ENCODE data around the gene SLC35F3. TPM values are rescaled to one million over a fixed set of nuclear protein-coding genes. Genes with fewer than 3 reads are reported as not detected.

Gene SLC35F3
- total RNA-seq, 1 experiment from 2014 or later = not detected

- no peaks in the 10 kb centered on the region for H3K9me3 Mint-ChIP-seq (ENCODE audit: unreplicated experiment)
- H3K36me3 ChIP-seq (ENCODE audit: control insufficient read depth, insufficient read depth, low read length) = no peaks in the 10 kb centered on the region
- H3K27me3 Mint-ChIP-seq (ENCODE audit: insufficient read depth, unreplicated experiment) = peaks cover 17% of the 10 kb centered on the region
- H3K4me1 ChIP-seq = no peaks in the 10 kb centered on the region
- H3K9me3 ChIP-seq = no peaks in the 10 kb centered on the region
- TF ChIP-seq CTCF (IDR thresholded peaks at IDR 0.05; ENCODE audit: insufficient read depth in 1 of 2, low read depth in 1 of 2, low read length in 1 of 2, severe bottlenecking in 1 of 2, unreplicated experiment in 1 of 2) = no peak
- no peak for DNase-seq
- no peak overlapping the region for H3K27ac Mint-ChIP-seq (ENCODE audit: unreplicated experiment)
- H3K4me3 ChIP-seq (ENCODE audit: low read depth, low read length) = no peak overlapping the region
- no peaks in the 10 kb centered on the region; the same call in 1 of the 2 replicates for H3K27me3 ChIP-seq (replicated peaks; ENCODE audit: control insufficient read depth, insufficient read depth, low read length)
- no peaks in the 10 kb centered on the region for H3K36me3 Mint-ChIP-seq (ENCODE audit: insufficient read depth, unreplicated experiment)
- ChIA-PET POLR2A (no interaction called here), CTCF (no interaction called here)
- H3K4me1 Mint-ChIP-seq (ENCODE audit: low read depth, unreplicated experiment) = no peaks in the 10 kb centered on the region
- intact Hi-C loops (cut with micrococcal nuclease; ENCODE audit: unreplicated experiment) = no loop called here
- H3K4me3 Mint-ChIP-seq (ENCODE audit: unreplicated experiment) = no peak overlapping the region
- no TSS peak for BruUV-seq (replicated peaks)
Measured at GRCh38 chr1:234022302-234022701, 117.8 kb downstream of the SLC35F3 start.

DNA sequence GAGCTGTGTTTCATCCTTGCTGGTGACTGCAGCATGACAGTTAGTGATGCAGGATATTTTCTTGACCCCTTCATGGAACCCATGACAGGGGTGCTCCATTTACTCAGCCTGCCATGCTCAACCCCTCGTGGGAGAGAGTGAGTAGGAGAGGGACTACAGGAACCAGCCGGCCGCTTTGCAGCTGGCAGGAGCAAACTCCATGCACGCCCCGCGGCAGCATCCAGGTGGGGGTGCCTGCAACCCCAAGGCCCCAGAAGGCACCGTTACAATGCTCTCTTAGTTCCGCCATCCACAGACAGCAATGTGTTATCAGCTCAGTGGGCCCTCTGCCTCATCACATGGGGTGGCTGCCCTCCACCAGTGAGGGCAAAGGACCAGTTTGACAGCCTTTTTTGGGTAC is 135.1 kb downstream of the SLC35F3 start:
- POLR2A ChIA-PET = no interaction called here
- intact Hi-C loops (cut with micrococcal nuclease; ENCODE audit: unreplicated experiment) = no loop called here
- DNase-seq = no peak
- BruUV-seq (replicated peaks) = no TSS peak
- Mint-ChIP-seq H3K4me3 (ENCODE audit: unreplicated experiment) (no peak overlapping the region), H3K4me1 (ENCODE audit: low read depth, unreplicated experiment) (no peaks in the 10 kb centered on the region), H3K27ac (ENCODE audit: unreplicated experiment) (no peak overlapping the region), H3K27me3 (ENCODE audit: insufficient read depth, unreplicated experiment) (peaks cover 13% of the 10 kb centered on the region), H3K9me3 (ENCODE audit: unreplicated experiment) (no peaks in the 10 kb centered on the region), H3K36me3 (ENCODE audit: insufficient read depth, unreplicated experiment) (no peaks in the 10 kb centered on the region)
- Histone ChIP-seq H3K4me1 (no peaks in the 10 kb centered on the region), H3K36me3 (ENCODE audit: control insufficient read depth, insufficient read depth, low read length) (no peaks in the 10 kb centered on the region), H3K9me3 (no peaks in the 10 kb centered on the region), H3K4me3 (ENCODE audit: low read depth, low read length) (no peak overlapping the region), H3K27me3 (replicated peaks; ENCODE audit: control insufficient read depth, insufficient read depth, low read length) (no peaks in the 10 kb centered on the region)
- TF ChIP-seq CTCF (IDR thresholded peaks at IDR 0.05; ENCODE audit: insufficient read depth in 1 of 2, low read depth in 1 of 2, low read length in 1 of 2, severe bottlenecking in 1 of 2, unreplicated experiment in 1 of 2) = no peak
- CTCF ChIA-PET = no interaction called here

GRCh38 chr1:234040446-234041317 is 136.2 kb downstream of the SLC35F3 start:
- Mint-ChIP-seq H3K36me3 (ENCODE audit: insufficient read depth, unreplicated experiment) (no peaks in the 10 kb centered on the region), H3K27ac (ENCODE audit: unreplicated experiment) (no peak overlapping the region), H3K4me3 (ENCODE audit: unreplicated experiment) (no peak overlapping the region), H3K9me3 (ENCODE audit: unreplicated experiment) (no peaks in the 10 kb centered on the region), H3K4me1 (ENCODE audit: low read depth, unreplicated experiment) (no peaks in the 10 kb centered on the region), H3K27me3 (ENCODE audit: insufficient read depth, unreplicated experiment) (peaks cover 9% of the 10 kb centered on the region)
- H3K36me3 ChIP-seq (ENCODE audit: control insufficient read depth, insufficient read depth, low read length) = no peaks in the 10 kb centered on the region
- BruUV-seq (replicated peaks) = no TSS peak
- no peaks in the 10 kb centered on the region for H3K9me3 ChIP-seq
- H3K4me1 ChIP-seq = no peaks in the 10 kb centered on the region
- no peak for DNase-seq
- ChIA-PET POLR2A (no interaction called here), CTCF (no interaction called here)
- no peak for TF ChIP-seq CTCF (IDR thresholded peaks at IDR 0.05; ENCODE audit: insufficient read depth in 1 of 2, low read depth in 1 of 2, low read length in 1 of 2, severe bottlenecking in 1 of 2, unreplicated experiment in 1 of 2)
- H3K4me3 ChIP-seq (ENCODE audit: low read depth, low read length) = no peak overlapping the region
- intact Hi-C loops (cut with micrococcal nuclease; ENCODE audit: unreplicated experiment) = no loop called here
- no peaks in the 10 kb centered on the region for H3K27me3 ChIP-seq (replicated peaks; ENCODE audit: control insufficient read depth, insufficient read depth, low read length)
